OCI-LY1 (cell line): Measurements from ENCODE around the gene AGPS.

Source experiments
- H2AFZ ChIP-seq: fragments of 200-600 bp; sonication (generic), shearing (Covaris generic); 2 replicates; pipeline ENCODE4 v1.6.0; 2014; ENCODE audit warnings: antibody characterized with exemption, mild to moderate bottlenecking, low read length
- H3F3A ChIP-seq: fragments of 200-600 bp; sonication (generic), shearing (Covaris generic); 2 replicates; pipeline ENCODE4 v1.6.0; 2014; ENCODE audit warnings: mild to moderate bottlenecking, antibody characterized with exemption, low read length, moderate library complexity; ENCODE audit not compliant: insufficient read depth
- H3K27ac ChIP-seq: fragments of 200-600 bp; sonication (generic); 2 replicates; pipeline ENCODE4 v1.5.1; 2014; ENCODE audit warnings: low read length, mixed run types, mild to moderate bottlenecking, low read depth; ENCODE audit not compliant: poor library complexity, severe bottlenecking
- H3K27me3 ChIP-seq: fragments of 200-600 bp; sonication (generic); 2 replicates; pipeline ENCODE4 v1.6.0; 2014; ENCODE audit warnings: antibody characterized with exemption, mild to moderate bottlenecking, low read length, moderate library complexity; ENCODE audit not compliant: insufficient read depth
- H3K36me3 ChIP-seq: fragments of 200-600 bp; sonication (generic); 2 replicates; pipeline ENCODE4 v1.6.1; 2014; ENCODE audit warnings: mild to moderate bottlenecking, antibody characterized with exemption, low read length, moderate library complexity, mixed read lengths; ENCODE audit not compliant: insufficient read depth
- H3K4me1 ChIP-seq: fragments of 200-600 bp; sonication (generic); 2 replicates; pipeline ENCODE4 v1.5.1; 2014; ENCODE audit warnings: mild to moderate bottlenecking, low read length, moderate library complexity; ENCODE audit not compliant: insufficient read depth, severe bottlenecking
- H3K4me2 ChIP-seq: fragments of 200-600 bp; sonication (generic), shearing (Covaris generic); 2 replicates; pipeline ENCODE4 v1.6.1; 2014; ENCODE audit warnings: low read length
- H3K4me3 ChIP-seq: fragments of 200-600 bp; sonication (generic); 2 replicates; pipeline ENCODE4 v1.5.1; 2014; ENCODE audit warnings: low read length, low read depth, mild to moderate bottlenecking, mixed read lengths; ENCODE audit not compliant: poor library complexity, severe bottlenecking
- H3K79me2 ChIP-seq: fragments of 200-600 bp; shearing (Covaris generic); 2 replicates; pipeline ENCODE4 v1.6.1; 2016; ENCODE audit warnings: mixed run types, low read length, mixed read lengths; ENCODE audit not compliant: insufficient read depth
- H3K9ac ChIP-seq: fragments of 200-600 bp; sonication (generic), shearing (Covaris generic); 2 replicates; pipeline ENCODE4 v1.6.1; 2014; ENCODE audit warnings: mild to moderate bottlenecking, low read length, mixed read lengths
- H3K9me2 ChIP-seq: fragments of 200-600 bp; sonication (generic), shearing (Covaris generic); 2 replicates; pipeline ENCODE4 v1.6.1; 2014; ENCODE audit warnings: low read depth, mild to moderate bottlenecking, low read length, mixed read lengths
- H3K9me3 ChIP-seq: fragments of 200-600 bp; shearing (Covaris generic); 2 replicates; pipeline ENCODE4 v1.6.1; 2014; ENCODE audit warnings: low read length, mixed read lengths
- H4K20me1 ChIP-seq: fragments of 200-600 bp; sonication (generic), shearing (Covaris generic); 2 replicates; pipeline ENCODE4 v1.6.0; 2016; ENCODE audit warnings: mild to moderate bottlenecking, low read length; ENCODE audit not compliant: insufficient read depth
- CTCF ChIP-seq: fragments of 200-600 bp; sonication (generic), shearing (Covaris generic); IDR thresholded peaks from 2 replicates; pipeline ENCODE4 v1.5.1; 2017; ENCODE audit warnings: mild to moderate bottlenecking, antibody characterized with exemption, low read length, moderate library complexity, mixed read lengths
- EZH2 ChIP-seq: fragments of 200-600 bp; sonication (generic), shearing (Covaris generic); IDR thresholded peaks from 2 replicates; pipeline ENCODE4 v1.8.0; 2017; ENCODE audit warnings: borderline replicate concordance, mixed run types, mild to moderate bottlenecking, antibody characterized with exemption, low read length, moderate library complexity, mixed read lengths

Gene AGPS

GRCh38 chr2:177532567-177532966, 140.0 kb downstream of the AGPS start:
- H3K27ac ChIP-seq, result no peak overlapping the region

GRCh38 chr2:177533253-177533652, 140.7 kb downstream of the AGPS start:
- no peaks in the 10 kb centered on the region for H3K9me3 ChIP-seq
- TF ChIP-seq EZH2, result no peak
- TF ChIP-seq CTCF, result no peak

More at GRCh38 chr2:177532567-177532966, 140.0 kb downstream of the AGPS start:
- no peaks in the 10 kb centered on the region for H3K9me2 ChIP-seq
- no peaks in the 10 kb centered on the region for H3K4me1 ChIP-seq
- no peak overlapping the region for H3K9ac ChIP-seq
- TF ChIP-seq EZH2, result no peak
- TF ChIP-seq CTCF, result no peak
- no peaks in the 10 kb centered on the region for H3K36me3 ChIP-seq
- no peaks in the 10 kb centered on the region for H3K79me2 ChIP-seq
- no peaks in the 10 kb centered on the region for H4K20me1 ChIP-seq
- no peaks in the 10 kb centered on the region for H3K27me3 ChIP-seq
- H3K9me3 ChIP-seq, result no peaks in the 10 kb centered on the region
- H3K4me3 ChIP-seq, result no peak overlapping the region
- H2AFZ ChIP-seq, result no peak overlapping the region
- no peak overlapping the region for H3K4me2 ChIP-seq
- H3F3A ChIP-seq, result no peaks in the 10 kb centered on the region

GRCh38 chr2:177535000-177535399, 142.4 kb downstream of the AGPS start:
- H3K4me2 ChIP-seq, result no peak overlapping the region
- no peaks in the 10 kb centered on the region for H3K9me3 ChIP-seq
- H3K4me1 ChIP-seq, result no peaks in the 10 kb centered on the region
- no peak overlapping the region for H3K9ac ChIP-seq
- H4K20me1 ChIP-seq, result no peaks in the 10 kb centered on the region
- H3K9me2 ChIP-seq, result no peaks in the 10 kb centered on the region
- no peak overlapping the region for H3K4me3 ChIP-seq
- no peak overlapping the region for H3K27ac ChIP-seq
- no peaks in the 10 kb centered on the region for H3K79me2 ChIP-seq
- H3K36me3 ChIP-seq, result peaks cover 4% of the 10 kb centered on the region; the same call in 1 of the 2 replicates
- no peak overlapping the region for H2AFZ ChIP-seq
- TF ChIP-seq CTCF, result no peak
- TF ChIP-seq EZH2, result no peak
- H3K27me3 ChIP-seq, result no peaks in the 10 kb centered on the region
- H3F3A ChIP-seq, result no peaks in the 10 kb centered on the region

More at GRCh38 chr2:177533253-177533652, 140.7 kb downstream of the AGPS start:
- Histone ChIP-seq H3F3A (no peaks in the 10 kb centered on the region), H3K4me3 (no peak overlapping the region), H3K4me2 (no peak overlapping the region), H3K4me1 (no peaks in the 10 kb centered on the region), H3K27ac (no peak overlapping the region), H4K20me1 (no peaks in the 10 kb centered on the region), H3K9ac (no peak overlapping the region), H3K9me2 (no peaks in the 10 kb centered on the region), H3K27me3 (no peaks in the 10 kb centered on the region), H3K36me3 (peaks cover 4% of the 10 kb centered on the region; the same call in 1 of the 2 replicates), H3K79me2 (no peaks in the 10 kb centered on the region), H2AFZ (no peak overlapping the region)
